GM18526 (cell line): ENCODE results near the gene NRM.

ENCODE experiments used
- POLR2A ChIP-seq: IDR thresholded peaks from 3 replicates; pipeline ENCODE4 v1.6.1; 2011; ENCODE audit not compliant: insufficient read length; ENCODE audit errors: extremely low read depth

Gene NRM

DNA sequence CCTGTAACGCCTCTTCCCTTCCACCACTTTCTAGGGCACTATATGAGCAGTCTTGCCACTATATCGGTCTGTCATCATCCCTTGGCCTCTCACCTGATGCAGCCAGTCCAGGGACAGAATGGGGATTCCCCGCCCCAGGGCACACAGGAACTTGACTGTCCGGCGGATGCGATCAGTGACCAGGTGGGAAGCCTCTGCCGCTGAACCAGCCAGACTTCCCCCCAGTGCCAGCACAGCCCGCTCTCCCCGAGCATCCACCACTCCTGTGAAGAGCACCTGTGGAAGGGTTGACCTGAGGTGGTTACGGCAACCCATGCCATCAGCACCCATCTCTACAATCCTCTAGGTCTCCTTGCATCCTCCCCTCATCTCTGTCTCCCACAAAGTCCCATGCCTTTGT, 12.2 kb upstream of the NRM start:
- TF ChIP-seq POLR2A = no peak

- TF ChIP-seq POLR2A = no peak
Measured at GRCh38 chr6:30700340-30700739, 9.6 kb upstream of the NRM start.

DNA sequence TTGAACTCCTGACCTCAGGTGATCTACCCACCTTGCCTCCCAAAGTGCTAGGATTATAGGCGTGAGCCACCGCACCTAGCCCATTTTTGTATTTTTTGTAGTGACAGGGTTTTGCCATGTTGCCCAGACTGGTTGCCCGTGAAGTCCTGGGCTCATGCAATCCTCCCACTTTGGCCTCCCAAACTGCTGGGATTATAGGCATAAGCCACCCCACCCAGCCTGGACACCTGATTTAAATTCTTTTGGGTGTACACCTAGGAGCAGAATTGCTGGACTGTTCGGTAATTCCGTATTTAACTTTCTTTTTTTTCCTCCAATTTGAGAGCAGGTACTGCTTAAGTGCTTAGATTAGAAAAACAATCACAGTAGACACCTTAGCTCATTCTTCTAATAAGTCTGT, 5.6 kb upstream of the NRM start:
- no peak for TF ChIP-seq POLR2A

GRCh38 chr6:30691208-30691847, 544 bp upstream of the NRM start:
- no peak for TF ChIP-seq POLR2A

DNA sequence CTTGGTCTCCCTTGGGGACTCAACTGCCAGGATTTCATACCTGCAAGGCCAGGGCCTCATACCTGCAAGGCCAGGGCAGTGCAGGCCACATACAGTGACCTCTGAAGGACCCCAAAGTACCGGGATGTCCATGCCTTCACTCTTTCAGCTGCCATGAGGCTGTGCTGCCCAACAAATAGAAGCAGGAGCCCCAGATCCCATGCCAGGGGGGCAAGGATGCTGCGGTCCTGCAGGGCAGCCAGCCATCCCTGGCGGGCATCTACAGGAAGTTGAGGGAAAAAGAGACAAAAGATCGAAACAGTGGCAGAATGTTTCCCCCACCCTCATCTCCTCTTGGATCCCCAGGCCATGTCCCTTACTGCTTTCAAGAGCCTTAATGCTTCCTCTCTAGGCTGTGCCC, 799 bp downstream of the NRM start:
- no peak for TF ChIP-seq POLR2A

DNA sequence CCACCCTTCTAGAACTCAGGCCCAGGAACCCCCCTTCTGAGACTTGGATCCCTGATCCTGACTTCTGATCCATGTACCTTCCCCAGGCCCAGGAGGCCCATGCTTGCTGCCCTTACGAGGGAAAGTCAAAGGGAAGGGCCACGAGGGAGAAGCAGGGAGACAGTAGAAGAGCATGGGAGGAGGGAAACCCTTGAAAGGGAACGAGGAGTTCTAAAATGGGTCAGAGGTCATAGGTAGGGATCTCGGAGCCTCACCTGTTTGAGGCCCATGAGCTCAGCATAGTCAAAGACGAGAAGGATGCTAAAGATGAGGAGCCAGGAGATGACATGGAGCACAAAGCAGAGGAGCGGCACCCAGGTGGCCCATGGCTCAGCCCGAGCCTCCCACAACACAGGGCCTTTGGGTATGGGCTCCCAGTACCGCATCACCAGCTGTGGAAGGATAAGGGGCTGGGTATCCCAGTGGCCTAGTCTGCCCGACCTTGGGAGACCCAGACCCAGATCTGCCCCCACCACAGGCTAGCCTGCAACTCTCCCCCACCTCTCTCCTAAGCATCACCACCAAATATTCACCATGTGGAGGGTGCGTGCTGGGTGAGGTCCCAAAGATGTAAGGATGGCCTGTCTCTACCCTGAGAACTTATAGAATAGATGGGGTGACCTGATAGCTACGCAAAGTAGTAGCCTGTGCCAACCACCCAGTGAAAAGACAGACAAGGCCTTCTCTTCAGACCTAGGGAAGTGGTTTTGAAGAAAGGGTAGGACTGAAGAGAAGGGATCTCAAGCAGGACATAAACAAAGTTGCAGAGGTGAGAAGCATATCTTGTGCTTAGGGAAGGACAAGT, 1.5 kb downstream of the NRM start:
- peak; percentile 1 for TF ChIP-seq POLR2A

GRCh38 chr6:30688569-30688968, 2.2 kb downstream of the NRM start:
- peak; percentile 38 for TF ChIP-seq POLR2A

DNA sequence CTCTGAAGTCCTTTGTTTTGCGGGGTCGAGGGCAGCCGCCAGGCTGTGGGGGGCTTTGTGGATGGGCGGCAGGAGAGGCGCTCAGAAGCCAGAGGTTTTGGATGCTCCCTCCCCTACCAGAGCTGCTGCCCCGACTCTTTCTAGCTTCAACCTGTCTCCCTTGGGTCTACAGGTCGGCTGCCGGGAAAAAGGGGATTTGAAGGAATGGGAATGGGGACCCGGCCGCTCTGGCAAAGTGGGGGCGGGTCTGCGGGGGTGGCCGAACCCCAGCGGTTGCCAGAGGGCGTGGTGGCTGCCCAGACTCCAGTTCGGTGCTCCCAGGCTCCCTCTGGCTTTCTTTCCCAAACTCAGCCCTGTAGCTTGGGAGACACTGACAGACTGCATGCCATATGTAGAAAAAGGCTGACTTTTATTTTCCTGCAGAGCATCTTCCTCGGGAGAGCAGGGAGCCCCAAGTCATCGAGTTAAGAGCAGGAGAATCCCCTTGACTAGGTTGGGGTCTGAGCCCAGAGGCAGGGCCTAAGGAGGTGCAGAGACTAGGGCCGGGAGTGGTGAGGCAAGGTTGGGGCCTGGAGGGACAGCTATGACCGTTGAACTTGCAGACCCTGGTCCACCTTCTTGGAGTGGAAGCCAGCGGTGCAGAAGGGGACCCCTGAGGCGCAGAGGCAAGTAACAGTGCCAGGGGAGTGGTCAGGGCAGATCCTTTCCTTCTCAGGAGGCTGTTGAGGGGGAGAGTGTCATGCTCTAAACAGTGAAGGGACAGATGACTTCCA, 2.9 kb downstream of the NRM start:
- peak; percentile 50 for TF ChIP-seq POLR2A

- no peak for TF ChIP-seq POLR2A
Measured at GRCh38 chr6:30686908-30687658, 3.7 kb downstream of the NRM start.

DNA sequence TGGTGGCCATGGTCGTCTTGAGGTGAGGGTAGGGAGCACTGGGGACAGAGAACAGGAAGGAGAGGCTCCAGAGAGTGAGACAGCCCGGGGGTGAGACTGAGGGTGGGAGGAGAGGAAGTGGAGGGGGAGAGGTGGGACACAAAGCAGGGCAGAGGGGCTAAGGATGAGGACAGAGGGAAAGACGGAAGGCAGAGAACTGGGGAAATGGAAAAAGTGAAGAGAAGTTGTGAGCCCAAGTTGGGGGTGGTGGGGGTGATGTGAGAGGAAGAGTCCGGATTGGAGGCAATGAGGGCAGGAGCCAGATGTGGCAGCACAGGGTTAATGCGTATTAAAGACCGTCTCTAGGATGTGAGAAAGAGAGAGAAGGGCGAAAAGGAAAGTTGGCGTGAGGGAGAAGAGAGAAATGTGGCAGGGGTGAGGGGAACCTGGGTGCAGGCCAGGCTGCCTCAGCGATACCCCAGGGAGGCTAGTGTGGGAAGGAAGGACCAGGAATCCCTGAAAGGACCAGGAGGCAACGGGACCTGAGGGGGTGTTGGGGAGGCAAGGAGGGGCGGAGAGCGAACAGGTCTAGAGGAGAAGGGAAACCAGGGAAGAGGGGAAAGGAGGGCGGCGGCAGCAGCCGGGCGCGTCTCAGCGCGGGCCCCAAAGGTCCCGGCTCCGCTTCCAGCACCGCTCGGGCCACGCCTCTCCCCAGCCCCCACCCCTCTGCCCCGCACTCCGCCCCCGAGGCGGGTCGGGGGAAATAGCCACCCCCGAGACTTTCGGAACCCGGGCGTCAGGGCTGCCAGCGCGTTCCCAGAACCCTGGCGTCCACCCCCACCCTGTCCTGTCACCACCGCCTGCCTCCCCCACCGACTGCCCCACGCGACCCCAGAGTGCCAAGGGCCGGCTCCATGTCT, 4.5 kb downstream of the NRM start, which contains the start of gene PPP1R18:
Gene PPP1R18 (minus strand): TSS at position 637 of the 899 bp plus-strand sequence. CDS start 627 bp downstream, at position 10.
- peak; percentile 65 for TF ChIP-seq POLR2A

- TF ChIP-seq POLR2A = no peak
Measured at GRCh38 chr6:30685157-30686008, 5.4 kb downstream of the NRM start.

DNA sequence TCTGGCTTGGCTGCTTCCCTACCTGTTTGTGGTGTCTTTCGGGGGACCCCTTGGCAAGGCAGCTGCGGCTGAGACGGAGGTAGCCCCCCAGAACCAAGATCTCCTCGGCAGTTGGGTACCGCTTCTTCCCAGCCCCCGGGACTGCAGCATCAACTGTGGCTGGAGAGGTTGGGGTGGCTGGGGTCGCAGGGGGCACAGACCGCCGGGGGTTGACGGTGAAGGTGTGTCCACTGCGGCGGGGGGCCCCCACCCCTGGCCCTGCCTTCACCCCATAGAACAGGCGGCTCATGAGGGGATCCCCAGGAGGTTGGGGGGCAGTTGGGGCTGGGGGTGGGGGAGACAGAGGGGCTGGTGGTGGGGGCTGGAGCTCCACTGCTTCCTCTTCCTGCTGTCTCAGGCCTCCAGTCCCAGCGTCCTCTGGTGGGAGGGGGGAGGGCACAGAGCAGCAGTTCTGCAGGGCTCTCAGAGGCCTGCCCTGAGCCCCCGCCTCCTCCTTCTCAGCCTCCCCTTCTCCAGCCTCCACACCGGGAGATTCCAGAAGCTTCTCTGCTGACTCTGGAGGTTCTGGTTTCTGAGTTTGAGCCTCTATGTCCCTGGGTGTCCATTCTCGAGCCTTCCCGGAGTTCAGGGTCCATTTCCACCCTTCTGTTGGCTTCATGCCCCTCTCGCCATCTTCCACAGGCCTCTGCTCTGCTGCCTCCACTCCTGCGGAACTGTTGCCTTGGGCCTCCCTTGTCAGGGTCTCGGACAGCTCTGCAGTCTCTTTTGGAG, 6.2 kb downstream of the NRM start:
- peak; percentile 26 for TF ChIP-seq POLR2A
